ENCODE measurements around the gene BMP10.

BMP10 gene

GRCh38 chr2:68916226-68916625, 45.0 kb upstream of the BMP10 start:
- no peak overlapping the region for H3K27ac ChIP-seq (ENCODE audit: low read length, poor library complexity, severe bottlenecking)
- no peaks in the 10 kb centered on the region for H3K9me3 ChIP-seq (ENCODE audit: control insufficient read depth, low read length)
- H3K4me1 ChIP-seq (ENCODE audit: control insufficient read depth, insufficient read depth, low read depth, low read length) = peaks cover 2% of the 10 kb centered on the region
- H3K36me3 ChIP-seq (ENCODE audit: control insufficient read depth in 1 of 2, insufficient read depth in 2 of 2, low read depth in 1 of 2, low read length in 2 of 2) = no peaks in the 10 kb centered on the region
- no peak overlapping the region for H3K9ac ChIP-seq (ENCODE audit: low read length)
- no peak overlapping the region for H3K23ac ChIP-seq (ENCODE audit: low read length in 2 of 2)
- 88% methylated on average over 1 of the region's 1 CpG for WGBS
- no peak overlapping the region for H2BK15ac ChIP-seq (ENCODE audit: low read depth, poor library complexity, severe bottlenecking)
- no peak overlapping the region for H2AFZ ChIP-seq (ENCODE audit: low read depth, low read length)
- no peak overlapping the region for H3K4me2 ChIP-seq (ENCODE audit: low read length, poor library complexity, severe bottlenecking)
- H2BK12ac ChIP-seq (ENCODE audit: low read length in 2 of 2) = no peak overlapping the region
- no peak overlapping the region for H3K4ac ChIP-seq (ENCODE audit: low read depth in 1 of 2, low read length in 2 of 2)
- no peak overlapping the region for H2BK5ac ChIP-seq (ENCODE audit: low read depth, low read length, poor library complexity, severe bottlenecking)
- H2AK5ac ChIP-seq (ENCODE audit: low read length, severe bottlenecking) = no peak overlapping the region
- no peaks in the 10 kb centered on the region for H3K27me3 ChIP-seq (ENCODE audit: control insufficient read depth in 1 of 2, insufficient read depth in 1 of 2, low read length in 2 of 2)
- H2BK120ac ChIP-seq (ENCODE audit: low read depth, low read length) = no peak overlapping the region
- H4K91ac ChIP-seq (ENCODE audit: low read length) = no peak overlapping the region
- no peak overlapping the region for H3K18ac ChIP-seq (ENCODE audit: low read depth in 1 of 2, low read length in 2 of 2)
- H3K4me3 ChIP-seq (ENCODE audit: insufficient read depth in 1 of 2, low read depth in 1 of 2, low read length in 2 of 2) = no peak overlapping the region
- no peak overlapping the region for H3K14ac ChIP-seq (ENCODE audit: low read length in 2 of 2)
- no peaks in the 10 kb centered on the region for H3K79me1 ChIP-seq (replicated peaks; ENCODE audit: low read length, poor library complexity, severe bottlenecking)
- DNase-seq = no peak
- H4K8ac ChIP-seq (ENCODE audit: low read length) = no peak overlapping the region

- no peak for DNase-seq
- Histone ChIP-seq H2BK15ac (ENCODE audit: low read depth, poor library complexity, severe bottlenecking) (no peak overlapping the region), H4K8ac (ENCODE audit: low read length) (no peak overlapping the region), H3K4me3 (ENCODE audit: insufficient read depth in 1 of 2, low read depth in 1 of 2, low read length in 2 of 2) (no peak overlapping the region), H3K23ac (ENCODE audit: low read length in 2 of 2) (no peak overlapping the region), H2AK5ac (ENCODE audit: low read length, severe bottlenecking) (no peak overlapping the region), H3K9me3 (ENCODE audit: control insufficient read depth, low read length) (no peaks in the 10 kb centered on the region), H3K36me3 (ENCODE audit: control insufficient read depth in 1 of 2, insufficient read depth in 2 of 2, low read depth in 1 of 2, low read length in 2 of 2) (no peaks in the 10 kb centered on the region), H2BK5ac (ENCODE audit: low read depth, low read length, poor library complexity, severe bottlenecking) (no peak overlapping the region), H3K4me1 (ENCODE audit: control insufficient read depth, insufficient read depth, low read depth, low read length) (peaks cover 2% of the 10 kb centered on the region), H3K14ac (ENCODE audit: low read length in 2 of 2) (no peak overlapping the region), H2BK12ac (ENCODE audit: low read length in 2 of 2) (no peak overlapping the region), H4K91ac (ENCODE audit: low read length) (no peak overlapping the region), H2AFZ (ENCODE audit: low read depth, low read length) (no peak overlapping the region), H3K79me1 (replicated peaks; ENCODE audit: low read length, poor library complexity, severe bottlenecking) (no peaks in the 10 kb centered on the region), H3K18ac (ENCODE audit: low read depth in 1 of 2, low read length in 2 of 2) (no peak overlapping the region), H3K27me3 (ENCODE audit: control insufficient read depth in 1 of 2, insufficient read depth in 1 of 2, low read length in 2 of 2) (no peaks in the 10 kb centered on the region), H3K27ac (ENCODE audit: low read length, poor library complexity, severe bottlenecking) (no peak overlapping the region), H3K4me2 (ENCODE audit: low read length, poor library complexity, severe bottlenecking) (no peak overlapping the region), H3K9ac (ENCODE audit: low read length) (no peak overlapping the region), H3K4ac (ENCODE audit: low read depth in 1 of 2, low read length in 2 of 2) (no peak overlapping the region), H2BK120ac (ENCODE audit: low read depth, low read length) (no peak overlapping the region)
- 97% methylated on average over 4 of the region's 4 CpGs for WGBS
Measured at GRCh38 chr2:68915393-68915792, 44.2 kb upstream of the BMP10 start.

GRCh38 chr2:68913359-68913758, 42.2 kb upstream of the BMP10 start:
- Histone ChIP-seq H2BK5ac (ENCODE audit: low read depth, low read length, poor library complexity, severe bottlenecking) (no peak overlapping the region), H2BK12ac (ENCODE audit: low read length in 2 of 2) (no peak overlapping the region), H3K4me1 (ENCODE audit: control insufficient read depth, insufficient read depth, low read depth, low read length) (peaks cover 7% of the 10 kb centered on the region), H2BK15ac (ENCODE audit: low read depth, poor library complexity, severe bottlenecking) (no peak overlapping the region), H3K27ac (ENCODE audit: low read length, poor library complexity, severe bottlenecking) (no peak overlapping the region), H4K91ac (ENCODE audit: low read length) (no peak overlapping the region), H3K36me3 (ENCODE audit: control insufficient read depth in 1 of 2, insufficient read depth in 2 of 2, low read depth in 1 of 2, low read length in 2 of 2) (no peaks in the 10 kb centered on the region), H3K14ac (ENCODE audit: low read length in 2 of 2) (no peak overlapping the region), H2BK120ac (ENCODE audit: low read depth, low read length) (no peak overlapping the region), H3K4ac (ENCODE audit: low read depth in 1 of 2, low read length in 2 of 2) (no peak overlapping the region), H3K79me1 (replicated peaks; ENCODE audit: low read length, poor library complexity, severe bottlenecking) (no peaks in the 10 kb centered on the region), H3K23ac (ENCODE audit: low read length in 2 of 2) (no peak overlapping the region), H3K4me2 (ENCODE audit: low read length, poor library complexity, severe bottlenecking) (no peak overlapping the region), H2AK5ac (ENCODE audit: low read length, severe bottlenecking) (no peak overlapping the region), H3K9me3 (ENCODE audit: control insufficient read depth, low read length) (no peaks in the 10 kb centered on the region), H3K18ac (ENCODE audit: low read depth in 1 of 2, low read length in 2 of 2) (no peak overlapping the region), H4K8ac (ENCODE audit: low read length) (no peak overlapping the region), H3K9ac (ENCODE audit: low read length) (no peak overlapping the region), H2AFZ (ENCODE audit: low read depth, low read length) (no peak overlapping the region), H3K27me3 (ENCODE audit: control insufficient read depth in 1 of 2, insufficient read depth in 1 of 2, low read length in 2 of 2) (no peaks in the 10 kb centered on the region), H3K4me3 (ENCODE audit: insufficient read depth in 1 of 2, low read depth in 1 of 2, low read length in 2 of 2) (no peak overlapping the region)
- 100% methylated on average over 1 of the region's 3 CpGs for WGBS
- DNase-seq = no peak

- no peak overlapping the region for H3K4me2 ChIP-seq (ENCODE audit: low read length, poor library complexity, severe bottlenecking)
Measured at GRCh38 chr2:68912732-68913131, 41.5 kb upstream of the BMP10 start.

More at GRCh38 chr2:68912732-68913131, 41.5 kb upstream of the BMP10 start:
- Histone ChIP-seq H2BK120ac (ENCODE audit: low read depth, low read length) (no peak overlapping the region), H2AFZ (ENCODE audit: low read depth, low read length) (no peak overlapping the region), H3K79me1 (replicated peaks; ENCODE audit: low read length, poor library complexity, severe bottlenecking) (no peaks in the 10 kb centered on the region), H3K18ac (ENCODE audit: low read depth in 1 of 2, low read length in 2 of 2) (no peak overlapping the region), H4K91ac (ENCODE audit: low read length) (no peak overlapping the region), H3K14ac (ENCODE audit: low read length in 2 of 2) (no peak overlapping the region), H2BK12ac (ENCODE audit: low read length in 2 of 2) (no peak overlapping the region), H3K4me1 (ENCODE audit: control insufficient read depth, insufficient read depth, low read depth, low read length) (peaks cover 9% of the 10 kb centered on the region), H3K9ac (ENCODE audit: low read length) (no peak overlapping the region), H4K8ac (ENCODE audit: low read length) (no peak overlapping the region), H3K4ac (ENCODE audit: low read depth in 1 of 2, low read length in 2 of 2) (no peak overlapping the region), H2BK15ac (ENCODE audit: low read depth, poor library complexity, severe bottlenecking) (no peak overlapping the region), H3K36me3 (ENCODE audit: control insufficient read depth in 1 of 2, insufficient read depth in 2 of 2, low read depth in 1 of 2, low read length in 2 of 2) (no peaks in the 10 kb centered on the region), H3K27ac (ENCODE audit: low read length, poor library complexity, severe bottlenecking) (no peak overlapping the region), H3K23ac (ENCODE audit: low read length in 2 of 2) (no peak overlapping the region), H2BK5ac (ENCODE audit: low read depth, low read length, poor library complexity, severe bottlenecking) (no peak overlapping the region), H3K4me3 (ENCODE audit: insufficient read depth in 1 of 2, low read depth in 1 of 2, low read length in 2 of 2) (no peak overlapping the region), H3K9me3 (ENCODE audit: control insufficient read depth, low read length) (no peaks in the 10 kb centered on the region), H2AK5ac (ENCODE audit: low read length, severe bottlenecking) (no peak overlapping the region), H3K27me3 (ENCODE audit: control insufficient read depth in 1 of 2, insufficient read depth in 1 of 2, low read length in 2 of 2) (no peaks in the 10 kb centered on the region)
- DNase-seq = no peak
- 47% methylated on average over 2 of the region's 2 CpGs for WGBS

All from mesenchymal stem cell (in vitro differentiated cells and primary cell).